GM21529 (cell line): Measurements from ENCODE around the gene SYCP2.

ENCODE experiments used
- ATAC-seq: cut with Tn5 transposase; IDR thresholded peaks from one replicate; pipeline ENCODE4 v1.9.1; 2021; ENCODE audit not compliant: unreplicated experiment

Gene SYCP2

DNA sequence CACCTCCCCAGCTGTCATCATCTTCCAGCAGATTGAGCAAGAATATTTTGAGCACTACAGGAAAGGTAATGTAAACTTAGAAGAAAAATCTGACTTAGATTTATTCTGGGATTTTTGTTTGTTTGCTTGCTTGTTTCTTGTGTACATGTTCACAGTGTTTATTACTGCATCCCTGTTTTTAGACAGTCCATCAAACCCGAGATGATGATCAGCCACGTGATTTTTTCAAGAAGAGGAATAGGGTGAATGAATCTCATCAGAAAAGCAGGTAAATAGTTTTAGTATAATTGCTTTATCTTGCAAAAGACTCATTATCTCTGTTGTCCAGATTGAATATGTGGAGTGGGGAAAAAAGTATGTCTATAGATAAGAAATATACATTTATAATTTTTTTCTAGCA is 8.8 kb upstream of the SYCP2 start:
- ATAC-seq: no peak

DNA sequence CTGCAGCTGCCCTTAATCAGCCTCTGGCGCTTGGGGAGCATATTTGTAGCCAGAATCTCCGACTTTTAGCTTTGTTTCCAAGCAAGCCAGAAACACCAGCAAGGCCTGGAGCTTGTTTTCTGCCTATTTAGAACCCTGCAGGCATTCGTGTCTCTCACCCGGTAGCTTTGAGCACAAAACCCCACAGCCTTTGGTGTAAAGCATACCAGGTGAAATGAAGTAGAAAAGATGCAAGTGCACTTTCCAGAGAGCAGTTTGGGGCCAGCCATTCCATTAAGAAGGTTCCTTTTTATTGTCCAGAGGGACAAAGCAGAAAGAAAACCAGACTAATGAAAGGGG is 7.5 kb upstream of the SYCP2 start:
- ATAC-seq: no peak

- peak; percentile 90 for ATAC-seq
Observed at GRCh38 chr20:59940129-59940955, 6.9 kb upstream of the SYCP2 start, which contains the start of the genes FAM217B and PPP1R3D. TSS of gene FAM217B (plus strand) at chr20:59940389. CDS start at chr20:59943944, 3,555 bp downstream. TSS of gene PPP1R3D (minus strand) at chr20:59940305. CDS start at chr20:59939931, 374 bp downstream.

DNA sequence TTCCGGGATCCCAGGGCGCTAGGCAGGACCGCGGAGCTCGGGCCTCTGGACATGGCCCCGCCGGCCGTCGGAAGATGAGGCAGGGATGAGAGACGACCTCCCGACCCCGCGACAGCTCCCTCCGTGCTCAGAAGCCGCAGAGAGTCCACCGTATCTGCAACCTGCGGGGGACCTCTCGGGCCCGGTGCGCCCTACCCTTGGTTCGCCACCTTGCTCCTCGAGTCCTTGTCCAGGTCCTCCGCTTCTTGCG is 6.4 kb upstream of the SYCP2 start:
- peak; percentile 32 for ATAC-seq

- ATAC-seq: peak; percentile 34
Observed at GRCh38 chr20:59939052-59939878, 5.8 kb upstream of the SYCP2 start.

DNA sequence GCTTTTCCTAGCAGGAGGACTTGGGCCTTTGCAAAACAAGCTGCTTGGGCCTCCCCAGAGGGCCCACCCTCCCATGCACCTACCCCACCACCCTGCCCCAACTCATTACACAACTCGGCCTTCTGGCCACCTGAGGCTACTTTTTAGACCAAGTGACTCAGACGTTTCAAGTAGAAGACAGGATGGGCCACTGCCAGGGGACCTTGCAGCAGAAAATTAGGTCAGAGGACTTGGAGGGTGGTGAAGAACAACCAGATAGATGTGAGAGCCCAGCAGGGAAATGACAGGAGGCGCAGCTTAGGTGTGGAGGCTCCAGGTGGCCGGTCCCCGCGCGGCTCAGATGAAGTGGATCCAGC is 5.2 kb upstream of the SYCP2 start:
- no peak for ATAC-seq

- no peak for ATAC-seq
Observed at GRCh38 chr20:59938221-59938620, 4.8 kb upstream of the SYCP2 start.

DNA sequence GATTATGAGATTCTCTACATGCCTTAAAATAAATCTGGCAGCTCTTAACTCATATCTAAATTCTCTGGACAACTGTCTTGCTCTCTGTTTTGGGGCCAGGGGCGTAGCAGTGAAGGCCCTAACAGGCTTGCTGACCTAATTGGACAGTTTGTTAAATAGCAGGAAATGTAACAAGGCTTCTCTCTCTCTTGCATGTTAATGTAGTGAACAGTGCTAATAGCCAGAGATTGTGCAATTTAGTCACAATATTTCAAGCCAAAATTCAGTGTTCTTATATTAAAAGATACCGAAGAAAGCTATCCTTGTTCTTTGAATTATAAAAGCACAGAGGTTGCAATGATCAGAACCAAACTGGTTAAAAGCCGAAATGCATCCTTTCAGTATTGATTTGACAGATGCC is 3.7 kb upstream of the SYCP2 start:
- ATAC-seq: no peak

DNA sequence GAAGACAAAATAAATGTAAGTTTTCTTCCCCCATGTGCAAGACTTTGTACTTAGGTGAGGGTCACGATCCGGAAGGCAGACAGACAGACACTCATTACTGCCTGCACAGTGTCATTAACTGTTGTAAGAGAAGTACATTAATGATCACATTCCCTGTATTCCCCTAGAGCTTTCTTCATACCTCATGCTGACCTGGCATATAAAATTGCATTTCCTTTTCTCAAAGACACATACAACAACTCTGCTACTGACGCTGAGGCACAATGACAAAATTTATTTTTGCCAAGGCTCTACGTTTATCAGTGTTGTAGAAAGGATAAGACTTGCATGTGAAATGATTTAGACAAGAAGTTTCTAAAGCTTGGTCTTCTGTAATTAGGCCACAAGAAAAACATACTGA is 3.0 kb upstream of the SYCP2 start:
- no peak for ATAC-seq

DNA sequence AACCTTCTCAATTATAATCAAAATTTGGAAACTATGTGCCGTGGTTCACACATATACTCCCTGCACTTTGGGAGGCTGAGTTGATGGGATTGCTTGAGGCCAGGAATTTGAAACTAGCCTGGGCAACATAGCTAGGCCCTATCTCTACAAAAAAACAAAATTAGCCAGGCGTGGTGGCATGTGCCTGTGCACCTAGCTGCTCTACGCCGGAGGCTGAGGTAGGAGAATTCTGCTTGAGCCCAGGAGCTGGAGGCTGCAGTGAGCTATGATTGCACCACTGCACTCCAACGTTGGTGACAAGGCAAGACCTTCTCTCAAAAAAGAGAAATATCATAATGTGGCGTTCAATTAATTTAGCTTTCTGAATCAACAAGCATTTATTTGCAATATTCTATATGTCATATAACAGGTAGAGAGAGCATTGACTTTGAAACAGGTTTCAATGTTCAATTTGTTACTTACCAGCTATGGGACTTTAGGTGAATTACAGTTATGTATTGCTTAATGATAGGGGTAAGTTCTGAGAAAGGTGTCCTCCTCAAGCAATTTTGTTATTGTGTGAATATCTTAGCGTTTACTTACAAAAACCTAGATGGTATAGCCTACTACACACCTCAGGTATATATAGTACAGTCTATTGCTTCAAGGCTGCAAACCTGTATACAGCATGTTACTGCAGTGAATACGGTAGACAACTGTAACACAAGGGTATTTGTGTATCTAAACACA is 2.2 kb upstream of the SYCP2 start:
- no peak for ATAC-seq

DNA sequence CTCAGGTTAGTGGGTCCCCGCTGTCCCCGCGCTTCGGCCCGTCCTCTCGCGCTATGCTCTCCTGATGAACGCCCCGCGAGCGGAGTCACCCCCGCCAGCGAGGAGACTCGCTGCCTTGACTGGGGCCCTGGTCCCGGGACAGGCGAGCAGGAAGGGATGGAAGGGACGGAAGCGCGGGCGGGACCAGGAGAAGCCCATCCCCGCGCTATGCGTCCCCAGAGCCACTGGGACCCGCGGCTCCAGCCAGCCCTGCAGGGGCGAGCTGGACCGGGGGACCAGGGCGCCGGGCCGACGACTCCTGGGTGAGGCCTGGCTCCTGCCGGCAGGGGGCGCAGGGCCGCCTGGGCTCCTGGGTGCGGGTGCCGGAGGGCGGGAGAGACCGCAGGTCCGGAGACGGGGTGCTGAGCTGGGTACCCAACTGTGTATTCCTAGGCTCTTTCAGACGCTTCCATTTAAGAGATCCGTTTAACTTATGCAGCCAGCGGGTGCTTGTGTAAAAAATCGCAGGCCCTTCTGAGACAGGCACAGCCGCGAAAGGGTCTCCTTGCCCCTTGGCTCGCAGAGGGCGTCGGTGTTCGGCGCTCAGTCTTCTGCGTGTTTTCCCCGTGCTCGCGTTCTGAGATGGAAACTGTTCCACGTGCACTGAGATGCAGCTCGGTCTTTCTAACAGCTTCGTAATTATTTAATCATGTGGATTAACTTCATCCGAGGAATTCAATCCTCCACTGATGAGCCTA is 580 bp upstream of the SYCP2 start:
- ATAC-seq: peak; percentile 87

DNA sequence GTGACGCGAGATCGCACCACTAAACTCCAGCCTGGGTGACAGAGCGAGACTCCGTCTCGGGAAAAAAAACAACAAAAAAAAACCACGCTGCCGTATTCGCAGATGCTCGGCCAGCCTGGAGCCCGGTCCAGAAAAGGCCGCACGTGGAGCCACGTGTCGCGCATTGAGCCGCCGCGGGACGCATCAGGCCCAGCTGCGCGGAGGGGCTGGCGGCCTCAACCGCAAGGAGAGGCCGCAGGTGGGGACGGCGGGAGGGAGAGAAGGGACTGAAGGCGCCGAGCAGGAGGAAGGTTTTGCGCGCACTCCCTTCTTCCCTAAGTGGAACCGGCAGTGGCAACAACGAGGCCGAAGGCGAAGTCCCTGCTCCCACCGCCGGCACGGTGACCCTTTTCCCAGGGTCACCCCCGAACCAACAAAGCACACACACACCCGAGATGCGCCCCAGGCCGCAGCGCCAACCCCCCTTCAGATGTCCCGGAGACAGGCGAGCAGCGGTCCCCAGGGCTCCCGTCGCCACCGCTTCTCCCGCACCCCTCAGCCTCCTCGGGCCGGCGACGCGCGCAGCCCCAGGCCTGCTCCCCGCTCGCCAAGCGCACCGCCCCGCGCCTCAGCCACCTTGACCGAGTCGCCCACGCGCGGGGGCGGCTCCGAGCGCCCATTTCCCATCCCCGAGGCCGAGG is 681 bp downstream of the SYCP2 start:
- no peak for ATAC-seq

DNA sequence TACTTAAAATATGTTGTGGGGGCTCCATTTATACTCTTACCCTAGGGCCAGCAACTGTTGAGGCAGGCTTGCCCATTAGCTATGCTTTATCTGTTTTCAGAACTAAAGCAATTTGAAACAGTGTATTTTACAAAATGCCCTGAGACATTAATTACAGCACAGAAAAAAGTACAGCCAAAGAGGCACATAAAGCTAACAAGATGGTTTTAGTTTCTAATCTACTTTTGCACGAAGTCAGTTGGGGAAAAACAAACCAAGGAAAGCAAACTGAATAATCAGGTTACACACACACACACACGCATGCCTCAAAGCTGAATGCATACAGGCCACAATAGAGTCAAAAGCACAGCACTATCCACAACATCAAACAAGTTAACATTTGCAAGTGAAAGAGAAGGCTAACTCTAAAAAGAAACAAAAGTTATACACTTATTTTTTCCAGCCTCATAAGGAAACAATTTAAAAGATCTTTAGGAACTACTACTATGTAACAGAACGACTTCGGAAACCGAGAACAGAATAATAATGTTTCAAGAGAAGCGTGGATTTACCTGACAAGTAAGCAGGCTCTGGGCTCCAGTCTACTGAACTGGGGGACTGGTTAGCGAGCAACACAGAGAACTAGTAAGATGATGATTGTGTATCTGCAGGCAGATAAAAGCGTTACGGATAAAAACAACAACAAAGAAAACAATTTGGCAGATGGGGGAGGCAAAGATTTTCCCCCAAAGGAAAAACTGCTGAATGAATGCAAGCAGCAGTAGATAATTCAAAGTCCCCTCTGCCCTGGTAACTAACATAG is 1.7 kb downstream of the SYCP2 start:
- no peak for ATAC-seq

- ATAC-seq: no peak
Observed at GRCh38 chr20:59925899-59926298, 7.5 kb downstream of the SYCP2 start.

DNA sequence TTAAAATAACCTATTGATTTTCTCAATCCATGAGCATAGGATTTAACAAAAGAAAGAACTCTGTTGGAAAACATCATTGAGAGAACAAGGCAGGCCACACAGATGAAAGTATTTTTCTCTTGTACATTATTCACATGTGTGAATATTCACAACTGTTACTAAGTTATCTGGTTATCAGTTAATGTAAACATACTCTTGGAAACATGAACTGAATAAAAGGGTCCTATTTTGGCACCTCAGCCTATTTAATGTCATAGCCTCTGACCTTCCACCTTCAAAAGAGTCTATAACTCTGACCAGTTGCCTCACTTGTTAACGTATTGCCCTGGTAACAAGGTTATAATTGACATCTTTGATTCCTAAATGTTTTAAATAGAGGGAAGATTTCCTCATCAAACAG is 8.1 kb downstream of the SYCP2 start:
- no peak for ATAC-seq

DNA sequence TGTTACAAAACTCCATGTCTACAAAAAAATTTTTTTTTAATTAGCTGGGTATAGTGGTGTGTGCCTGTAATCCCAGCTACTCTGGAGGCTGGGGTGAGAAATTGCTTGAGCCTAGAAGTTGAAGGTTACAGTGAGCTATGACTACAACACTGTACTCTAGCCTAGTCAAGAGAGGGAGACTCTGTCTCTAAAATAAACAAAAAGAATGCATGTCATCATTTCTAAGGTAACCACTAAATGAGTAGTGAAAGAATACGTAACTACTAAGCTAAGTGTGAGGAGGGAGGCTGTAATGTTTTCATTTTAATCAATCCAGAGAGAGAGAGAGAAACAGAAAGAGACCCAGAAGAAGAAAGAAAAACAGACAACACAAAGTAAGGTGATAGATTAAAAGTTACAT is 9.9 kb downstream of the SYCP2 start:
- ATAC-seq: no peak

- ATAC-seq: no peak
Observed at GRCh38 chr20:59920944-59921343, 12.5 kb downstream of the SYCP2 start.

GRCh38 chr20:59912609-59913008 is 20.8 kb downstream of the SYCP2 start:
- ATAC-seq: no peak

DNA sequence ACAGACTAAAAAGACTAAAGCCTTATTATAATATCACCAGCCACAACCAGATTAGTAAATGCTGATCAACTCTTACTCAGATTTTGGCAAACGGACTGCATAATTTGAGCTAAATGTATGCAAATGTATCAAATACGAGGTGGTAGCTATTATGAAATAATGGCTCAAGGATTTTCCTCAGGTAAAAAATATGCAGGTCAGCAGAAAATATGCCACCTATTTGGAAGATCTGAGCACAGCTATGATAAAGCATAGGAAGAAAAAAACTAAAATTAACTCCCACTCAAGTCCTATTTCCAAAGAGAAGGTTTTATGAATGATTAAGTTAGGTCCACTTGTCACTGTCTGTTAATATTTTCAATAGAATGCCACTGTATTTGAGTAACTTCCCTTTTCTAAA is 22.4 kb downstream of the SYCP2 start:
- no peak for ATAC-seq

DNA sequence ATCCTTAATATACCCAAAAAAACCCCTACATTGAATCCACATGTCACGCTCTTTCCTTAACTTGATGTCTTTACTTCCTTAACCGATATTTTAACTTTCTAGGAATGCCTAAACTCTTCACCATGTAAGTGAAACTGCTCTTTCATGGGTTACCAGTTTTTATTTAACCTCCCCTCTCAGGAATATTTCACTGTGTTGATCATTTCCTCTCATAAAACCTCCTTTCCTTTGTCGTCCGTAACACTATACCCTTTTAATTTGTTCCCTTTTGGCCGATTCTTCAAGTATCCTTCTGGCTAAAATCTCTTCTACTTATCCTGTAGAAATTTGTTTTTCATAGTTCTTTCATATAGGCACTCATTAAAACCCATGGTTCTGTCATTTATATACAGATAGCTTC is 24.6 kb downstream of the SYCP2 start:
- ATAC-seq: no peak
